HG02943 (cell line): Measurements from ENCODE around the gene CFAP251.

Experiments
- ATAC-seq: cut with Tn5 transposase; IDR thresholded peaks from one replicate; pipeline ENCODE4 v1.9.1; 2021; ENCODE audit warnings: mild to moderate bottlenecking, low read depth, moderate library complexity; ENCODE audit not compliant: unreplicated experiment

CFAP251 gene

GRCh38 chr12:122050706-122051105 lies 132.3 kb downstream of the CFAP251 start:
- ATAC-seq: no peak

GRCh38 chr12:122051231-122051876 lies 133.0 kb downstream of the CFAP251 start:
- no peak for ATAC-seq

- no peak for ATAC-seq
Measured at GRCh38 chr12:122052285-122052684, 133.9 kb downstream of the CFAP251 start.
